Measurements from ENCODE around the gene TMEM178B.

The TMEM178B gene

GRCh38 chr7:141272417-141272816, 198.6 kb downstream of the TMEM178B start:
- no peak for DNase-seq (ENCODE audit: low read depth)
- no peak overlapping the region for H3K4me3 ChIP-seq (ENCODE audit: low read length)
- no peak for TF ChIP-seq CTCF (conservative IDR thresholded peaks at IDR 0.05; ENCODE audit: low read depth, low read length)

GRCh38 chr7:141275350-141275749, 201.5 kb downstream of the TMEM178B start:
- no peak for DNase-seq (ENCODE audit: low read depth)
- TF ChIP-seq CTCF (conservative IDR thresholded peaks at IDR 0.05; ENCODE audit: low read depth, low read length) = no peak
- H3K4me3 ChIP-seq (ENCODE audit: low read length) = no peak overlapping the region

GRCh38 chr7:141276031-141276430, 202.2 kb downstream of the TMEM178B start:
- no peak overlapping the region for H3K4me3 ChIP-seq (ENCODE audit: low read length)
- DNase-seq (ENCODE audit: low read depth) = no peak
- TF ChIP-seq CTCF (conservative IDR thresholded peaks at IDR 0.05; ENCODE audit: low read depth, low read length) = no peak

GRCh38 chr7:141280100-141280499, 206.2 kb downstream of the TMEM178B start:
- TF ChIP-seq CTCF (conservative IDR thresholded peaks at IDR 0.05; ENCODE audit: low read depth, low read length) = no peak
- H3K4me3 ChIP-seq (ENCODE audit: low read length) = no peak overlapping the region
- no peak for DNase-seq (ENCODE audit: low read depth)

- DNase-seq (ENCODE audit: low read depth) = no peak
- no peak overlapping the region for H3K4me3 ChIP-seq (ENCODE audit: low read length)
- no peak for TF ChIP-seq CTCF (conservative IDR thresholded peaks at IDR 0.05; ENCODE audit: low read depth, low read length)
These were observed 207.4 kb downstream of the TMEM178B start for GRCh38 chr7:141281311-141281710.

GRCh38 chr7:141286522-141286921, 212.7 kb downstream of the TMEM178B start:
- no peak overlapping the region for H3K4me3 ChIP-seq (ENCODE audit: low read length)
- DNase-seq (ENCODE audit: low read depth) = no peak
- TF ChIP-seq CTCF (conservative IDR thresholded peaks at IDR 0.05; ENCODE audit: low read depth, low read length) = no peak

- DNase-seq (ENCODE audit: low read depth) = no peak
- H3K4me3 ChIP-seq (ENCODE audit: low read length) = no peak overlapping the region
- no peak for TF ChIP-seq CTCF (conservative IDR thresholded peaks at IDR 0.05; ENCODE audit: low read depth, low read length)
These were observed 214.1 kb downstream of the TMEM178B start for GRCh38 chr7:141287936-141288335.

Measured in retinal pigment epithelial cell (primary cell).